H54 (cell line): ENCODE results near the gene KLF12.

Experiments used
- DNase-seq: peaks from one replicate; pipeline ENCODE4 v3.0.0; 2011; ENCODE audit warnings: low spot score, mixed read lengths; ENCODE audit not compliant: insufficient read length
- FAIRE-seq: peaks from 3 replicates; lab custom pipeline; 2011; peaks lifted over from hg19 to GRCh38; lab: Jason Lieb, UNC
- POLR2A ChIP-seq: IDR thresholded peaks from 2 replicates; pipeline ENCODE4 v1.6.1; 2011; ENCODE audit warnings: low read depth, mild to moderate bottlenecking, low read length

KLF12 gene

GRCh38 chr13:74134221-74134776 is at the start of gene KLF12:
TSS of gene KLF12 (minus strand) at chr13:74134404.
- TF ChIP-seq POLR2A = no peak
- DNase-seq = peak; percentile 75
- no peak for FAIRE-seq

GRCh38 chr13:74182491-74182890 is 48.3 kb upstream of the KLF12 start:
- FAIRE-seq (no peak), DNase-seq (no peak)
- no peak for TF ChIP-seq POLR2A

GRCh38 chr13:74174810-74175209 is 40.6 kb upstream of the KLF12 start:
- DNase-seq (no peak), FAIRE-seq (no peak)
- TF ChIP-seq POLR2A = no peak

- FAIRE-seq (no peak), DNase-seq (no peak)
- TF ChIP-seq POLR2A = no peak
These were observed 39.6 kb upstream of the KLF12 start for GRCh38 chr13:74173822-74174221.

- DNase-seq = no peak
- TF ChIP-seq POLR2A = no peak
- FAIRE-seq = no peak
These were observed 37.4 kb upstream of the KLF12 start for GRCh38 chr13:74171641-74172040.

GRCh38 chr13:74169676-74170075 is 35.5 kb upstream of the KLF12 start:
- DNase-seq = no peak
- no peak for TF ChIP-seq POLR2A
- no peak for FAIRE-seq

GRCh38 chr13:74168263-74168675 is 34.1 kb upstream of the KLF12 start:
- no peak for TF ChIP-seq POLR2A
- no peak for FAIRE-seq
- no peak for DNase-seq

GRCh38 chr13:74166261-74167004 is 32.2 kb upstream of the KLF12 start:
- DNase-seq = no peak
- TF ChIP-seq POLR2A = no peak
- FAIRE-seq = no peak

- DNase-seq = no peak
- FAIRE-seq = no peak
- TF ChIP-seq POLR2A = no peak
These were observed 28.6 kb upstream of the KLF12 start for GRCh38 chr13:74162782-74163181.

- no peak for TF ChIP-seq POLR2A
- DNase-seq = no peak
- FAIRE-seq = no peak
These were observed 27.9 kb upstream of the KLF12 start for GRCh38 chr13:74162135-74162534.

- DNase-seq (no peak), FAIRE-seq (no peak)
- TF ChIP-seq POLR2A = no peak
These were observed 24.6 kb upstream of the KLF12 start for GRCh38 chr13:74158571-74159352.

GRCh38 chr13:74158028-74158427 is 23.8 kb upstream of the KLF12 start:
- DNase-seq (no peak), FAIRE-seq (no peak)
- TF ChIP-seq POLR2A = no peak

GRCh38 chr13:74154981-74155380 is 20.8 kb upstream of the KLF12 start:
- TF ChIP-seq POLR2A = no peak
- FAIRE-seq (no peak), DNase-seq (no peak)

GRCh38 chr13:74153316-74153715 is 19.1 kb upstream of the KLF12 start:
- no peak for TF ChIP-seq POLR2A
- DNase-seq = no peak
- FAIRE-seq = no peak
